GM12878 (cell line): ENCODE measurements around the gene RYR2. TPM values are rescaled to one million over a fixed set of nuclear protein-coding genes. Genes with fewer than 3 reads are reported as not detected.

Experiments
- ATAC-seq: fragments of 200-7000 bp; cut with Tn5 transposase; 3 replicates; pipeline ENCODE4 v1.9.1; 2020; ENCODE audit warnings: mild to moderate bottlenecking, moderate library complexity
- BruUV-seq: library from RNA; stranded (reverse); fragments of 400-500 nt; replicated peaks from 2 replicates; lab custom pipeline; 2021; lab: Mats Ljungman, UMichigan
- CTCF ChIA-PET: fragments of 300-600 bp; sonication (Branson Sonifier 250); formaldehyde crosslinking; extraction: SDS; loops from one replicate; lab custom pipeline; 2021; ENCODE audit warnings: inconsistent platforms; lab: Yijun Ruan, JAX
- POLR2A ChIA-PET: fragments of 350-600 bp; formaldehyde crosslinking; extraction: SDS; loops from one replicate; lab custom pipeline; 2021; ENCODE audit warnings: inconsistent platforms; lab: Charles Lee
- RAD21 ChIA-PET: fragments of 300-600 bp; sonication (Branson Sonifier 250); formaldehyde crosslinking; loops from one replicate; lab custom pipeline; 2023; ENCODE audit warnings: antibody characterized with exemption; ENCODE audit not compliant: unreplicated experiment; lab: Charles Lee
- SMC1A ChIA-PET: fragments of 300-600 bp; sonication (Branson Sonifier 250); formaldehyde crosslinking; loops from one replicate; lab custom pipeline; 2023; ENCODE audit not compliant: unreplicated experiment, uncharacterized antibody; lab: Charles Lee
- DNase-seq: peaks from one replicate; pipeline ENCODE4 v3.0.0-alpha.2; 2011; ENCODE audit warnings: low read depth, low spot score
- FAIRE-seq: peaks from 3 replicates; lab custom pipeline; 2011; peaks lifted over from hg19 to GRCh38; lab: Jason Lieb, UNC
- H2AFZ ChIP-seq: 2 replicates; pipeline ENCODE4 v1.6.0; 2011; ENCODE audit warnings: low read depth, low read length, control low read depth; ENCODE audit not compliant: control insufficient read depth
- H3K27ac ChIP-seq: 2 replicates; pipeline ENCODE4 v1.5.1; 2011; ENCODE audit warnings: control low read depth; ENCODE audit not compliant: control insufficient read depth, insufficient read depth
- H3K27me3 ChIP-seq, 2 experiments: replicated peaks in 1 of 2; 2 replicates each; pipeline versions ENCODE4 v1.6.0 to v1.6.1; 2011; ENCODE audit warnings: low read length in 1 of 2; ENCODE audit not compliant: control insufficient read depth in 2 of 2, insufficient read depth in 2 of 2
- H3K36me3 ChIP-seq, 2 experiments: 2 replicates each; pipeline ENCODE4 v1.5.1; 2011; ENCODE audit warnings: low read length in 1 of 2; ENCODE audit not compliant: control insufficient read depth in 2 of 2, insufficient read depth in 2 of 2
- H3K4me1 ChIP-seq: 2 replicates; pipeline ENCODE4 v1.6.1; 2011; ENCODE audit warnings: mild to moderate bottlenecking, low read length, moderate library complexity, mixed read lengths; ENCODE audit not compliant: control insufficient read depth, insufficient read depth
- H3K4me2 ChIP-seq: 2 replicates; pipeline ENCODE4 v1.6.0; 2011; ENCODE audit warnings: control low read depth; ENCODE audit not compliant: control insufficient read depth, insufficient read depth
- H3K4me3 ChIP-seq: fragments of 200-600 bp; sonication (generic); 2 replicates; pipeline ENCODE4 v1.5.1; 2016
- H3K79me2 ChIP-seq: 2 replicates; pipeline ENCODE4 v1.6.0; 2011; ENCODE audit warnings: low read length; ENCODE audit not compliant: control insufficient read depth, insufficient read depth
- H3K9ac ChIP-seq: 2 replicates; pipeline ENCODE4 v1.8.0; 2011; ENCODE audit warnings: low read length, control low read depth, mixed read lengths; ENCODE audit not compliant: control insufficient read depth, insufficient read depth
- H3K9me3 ChIP-seq: replicated peaks from 3 replicates; pipeline ENCODE4 v1.5.1; 2011; ENCODE audit warnings: mild to moderate bottlenecking, low read length; ENCODE audit not compliant: control insufficient read depth, insufficient read depth
- H4K20me1 ChIP-seq: 2 replicates; pipeline ENCODE4 v1.6.0; 2011; ENCODE audit not compliant: control insufficient read depth, insufficient read depth
- E2F4 ChIP-seq: IDR thresholded peaks from 2 replicates; pipeline ENCODE4 v1.6.1; 2012; ENCODE audit warnings: low read depth, low read length, improper control_type of control experiment
- E4F1 ChIP-seq: fragments of 450-650 bp; IDR thresholded peaks from 2 replicates; pipeline ENCODE4 v1.6.1; 2018; ENCODE audit warnings: borderline replicate concordance, mild to moderate bottlenecking; ENCODE audit not compliant: partially characterized antibody
- MLLT1 ChIP-seq: fragments of 450-650 bp; IDR thresholded peaks from 2 replicates; pipeline ENCODE4 v1.6.1; 2016; ENCODE audit warnings: mild to moderate bottlenecking
- MTA3 ChIP-seq: IDR thresholded peaks from 2 replicates; pipeline ENCODE4 v1.6.1; 2012; ENCODE audit warnings: low read length, inconsistent platforms, borderline replicate concordance
- NR2C2 ChIP-seq: IDR thresholded peaks from 2 replicates; pipeline ENCODE4 v1.6.1; 2011; ENCODE audit warnings: borderline replicate concordance, low read depth; ENCODE audit not compliant: control insufficient read depth, insufficient read length
- RAD21 ChIP-seq: IDR thresholded peaks from 2 replicates; pipeline ENCODE4 v1.6.1; 2011; ENCODE audit warnings: mild to moderate bottlenecking, low read depth, low read length, moderate library complexity; ENCODE audit not compliant: insufficient read depth
- RBBP5 ChIP-seq: fragments of 200-600 bp; sonication (generic); conservative IDR thresholded peaks from 2 replicates; pipeline ENCODE4 v1.6.1; 2016
- SP1 ChIP-seq: IDR thresholded peaks from one replicate; pipeline ENCODE4 v1.6.1; 2011; ENCODE audit warnings: low read depth, low read length
- SREBF1 ChIP-seq: IDR thresholded peaks from 2 replicates; pipeline ENCODE4 v1.6.1; 2012; ENCODE audit warnings: mild to moderate bottlenecking, low read length
- ZBTB40 ChIP-seq: fragments of 450-650 bp; IDR thresholded peaks from 2 replicates; pipeline ENCODE4 v1.6.1; 2016; ENCODE audit warnings: mild to moderate bottlenecking, moderate library complexity, borderline replicate concordance
- ZSCAN29 ChIP-seq: fragments of 450-650 bp; IDR thresholded peaks from 2 replicates; pipeline ENCODE4 v1.6.1; 2017; ENCODE audit warnings: mild to moderate bottlenecking, moderate library complexity
- ZZZ3 ChIP-seq: IDR thresholded peaks from 2 replicates; pipeline ENCODE4 v1.6.1; 2011; ENCODE audit warnings: low read depth; ENCODE audit not compliant: control insufficient read depth, insufficient read length
- WGBS: methylation state at CpG from one replicate; pipeline ENCODE4 v1.1.6; 2016; ENCODE audit warnings: low lambda C conversion rate; ENCODE audit not compliant: insufficient replicate concordance, insufficient coverage; ENCODE audit errors: missing lambda C conversion rate; 5-methylcytosine and 5-hydroxymethylcytosine counted together
- in situ Hi-C: fragments of 300-500 bp; cut with MboI; formaldehyde crosslinking; loops from 9 replicates; pipeline ENCODE4 v1.14.3; 2018; ENCODE audit warnings: mixed read lengths
- intact Hi-C: fragments of 100-400 bp; cut with micrococcal nuclease; formaldehyde crosslinking; loops from one replicate; pipeline ENCODE4 v1.14.2; 2022; ENCODE audit not compliant: unreplicated experiment
- polyA plus RNA-seq, 11 experiments: library from polyadenylated mRNA; depleted of rRNA in 4 of 11; unstranded in 6 of 11; stranded (reverse) in 5 of 11; fragments of >200 nt; fragmentation: Nextera tagmentation in 4 of 11; fragmentation: Illumina TruSeq in 1 of 11; extraction: Ambion mirVana in 4 of 11; extraction: Trizol in 1 of 11; gene quantifications; 1 replicate in 1 of 11; 2 replicates in 10 of 11; pipeline versions ENCODE4 v1.2.1 to v1.2.3, GENCODE V29; 2011 to 2016; ENCODE audit warnings: inconsistent platforms in 2 of 11, missing spikeins in 2 of 11, low read depth in 1 of 11
- total RNA-seq, 4 experiments: library from RNA; depleted of rRNA in 3 of 4; stranded (reverse); fragments of >200 nt in 3 of 4; fragmentation: Illumina TruSeq in 1 of 4; extraction: Trizol in 1 of 4; gene quantifications; 2 replicates each; pipeline versions ENCODE4 v1.2.1 to v1.2.3, GENCODE V29; 2013 to 2021

Gene RYR2
- total and polyA plus RNA-seq, 10 of the 15 experiments (the other 5 are each of a cell fraction or from before 2014, with no cell fraction given) = 0.01 to 0.04 TPM; not detected in 8

- TF ChIP-seq MLLT1 (no peak), ZBTB40 (no peak), RBBP5 (no peak), SREBF1 (no peak), SP1 (no peak)
Observed at GRCh38 chr1:237042526-237042891, 525 bp downstream of the RYR2 start (continued).

GRCh38 chr1:237042892-237043576 is 1.1 kb downstream of the RYR2 start:
- SMC1A ChIA-PET = interaction anchor here (1.3 kb wide), 1 partner anchor 10 kb away, joined by 3 read pairs; no protein-coding TSS in a partner anchor
- Histone ChIP-seq H4K20me1 (no peaks in the 10 kb centered on the region), H3K9me3 (no peaks in the 10 kb centered on the region), H3K4me3 (no peak overlapping the region), H3K4me1 (no peaks in the 10 kb centered on the region), H3K79me2 (no peaks in the 10 kb centered on the region), H2AFZ (no peak overlapping the region), H3K36me3 (no peaks in the 10 kb centered on the region), H3K9ac (no peak overlapping the region), H3K27ac (no peak overlapping the region)
- 15% methylated on average over 48 of the region's 55 CpGs for WGBS
- POLR2A ChIA-PET = no interaction called here
- intact Hi-C loops = no loop called here
- in situ Hi-C loops = no loop called here
- FAIRE-seq = no peak
- no peak for ATAC-seq
- RAD21 ChIA-PET = no interaction called here
- DNase-seq = no peak
- no TSS peak for BruUV-seq
- CTCF ChIA-PET = no interaction called here
- TF ChIP-seq ZSCAN29 (no peak), MTA3 (no peak), SP1 (no peak), NR2C2 (no peak), RAD21 (no peak), ZZZ3 (no peak), E4F1 (no peak), E2F4 (no peak)
- TF ChIP-seq, all 136 proteins: peak for 0
- Histone ChIP-seq H3K27me3 (peaks cover 7 to 10% of the 10 kb centered on the region in 2 experiments), H3K4me2 (no peak overlapping the region)
